Keratinocyte (primary cell): ENCODE data around the gene COL21A1. TPM values are rescaled to one million over a fixed set of nuclear protein-coding genes. Genes with fewer than 3 reads are reported as not detected.
A peak's percentile ranks its signal among the peaks of the same experiment; 100 is the strongest.

Experiments
- DNase-seq: peaks from one replicate; pipeline ENCODE4 v3.0.0-alpha.2; 2011; ENCODE audit warnings: low read depth, missing footprints, low spot score
- FAIRE-seq: peaks from 2 replicates; lab custom pipeline; 2011; peaks lifted over from hg19 to GRCh38; lab: Jason Lieb, UNC
- H2AFZ ChIP-seq: 2 replicates; pipeline ENCODE4 v1.6.0; 2012; ENCODE audit warnings: low read length, control low read depth, inconsistent platforms; ENCODE audit not compliant: control insufficient read depth
- H3K27ac ChIP-seq: 2 replicates; pipeline ENCODE4 v1.5.1; 2011; ENCODE audit warnings: low read length; ENCODE audit not compliant: control insufficient read depth, insufficient read depth
- H3K27me3 ChIP-seq: 3 replicates; pipeline ENCODE4 v1.6.0; 2011; ENCODE audit warnings: low read length; ENCODE audit not compliant: control insufficient read depth, insufficient read depth; ENCODE audit errors: extremely low read depth
- H3K36me3 ChIP-seq, 2 experiments: 2 replicates in 1 of 2; 3 replicates in 1 of 2; pipeline ENCODE4 v1.5.1; 2011; ENCODE audit warnings: low read length in 2 of 2, mild to moderate bottlenecking in 1 of 2; ENCODE audit not compliant: control insufficient read depth in 2 of 2, insufficient read depth in 2 of 2; ENCODE audit errors: extremely low read depth in 1 of 2
- H3K4me1 ChIP-seq: 3 replicates; pipeline ENCODE4 v1.5.1; 2011; ENCODE audit warnings: low read length; ENCODE audit not compliant: control insufficient read depth, insufficient read depth; ENCODE audit errors: extremely low read depth
- H3K4me2 ChIP-seq: 3 replicates; pipeline ENCODE4 v1.6.0; 2011; ENCODE audit warnings: low read depth, low read length; ENCODE audit not compliant: control insufficient read depth, insufficient read depth; ENCODE audit errors: extremely low read depth
- H3K4me3 ChIP-seq, 3 experiments: fragments of 200-600 bp in 1 of 3; sonication (generic) in 1 of 3; 2 replicates in 2 of 3; 3 replicates in 1 of 3; pipeline ENCODE4 v1.5.1; 2011 to 2016; ENCODE audit warnings: low read length in 3 of 3, mild to moderate bottlenecking in 3 of 3, control low read depth in 2 of 3, inconsistent platforms in 1 of 3, low read depth in 1 of 3, mixed read lengths in 1 of 3, mixed run types in 1 of 3, moderate library complexity in 1 of 3; ENCODE audit not compliant: control insufficient read depth in 2 of 3, insufficient read depth in 2 of 3; ENCODE audit errors: extremely low read depth in 1 of 3
- H3K79me2 ChIP-seq: 2 replicates; pipeline ENCODE4 v1.6.0; 2012; ENCODE audit warnings: low read length; ENCODE audit not compliant: control insufficient read depth, insufficient read depth
- H3K9ac ChIP-seq: 3 replicates; pipeline ENCODE4 v1.6.0; 2011; ENCODE audit warnings: low read length; ENCODE audit not compliant: control insufficient read depth, insufficient read depth; ENCODE audit errors: extremely low read depth
- H3K9me1 ChIP-seq: 3 replicates; pipeline ENCODE4 v1.6.0; 2011; ENCODE audit warnings: low read length; ENCODE audit not compliant: control insufficient read depth, insufficient read depth; ENCODE audit errors: extremely low read depth
- H3K9me3 ChIP-seq: 2 replicates; pipeline ENCODE4 v1.5.1; 2012; ENCODE audit warnings: low read depth, low read length; ENCODE audit not compliant: control insufficient read depth
- H4K20me1 ChIP-seq: 3 replicates; pipeline ENCODE4 v1.6.0; 2011; ENCODE audit warnings: low read length; ENCODE audit not compliant: control insufficient read depth, insufficient read depth; ENCODE audit errors: extremely low read depth
- CTCF ChIP-seq, 3 experiments: IDR thresholded peaks in 1 of 3; conservative IDR thresholded peaks in 1 of 3; optimal IDR thresholded peaks in 1 of 3; 2 replicates in 2 of 3; 3 replicates in 1 of 3; pipeline versions ENCODE3 to v1.5.1; 2011; ENCODE audit warnings: low read length in 3 of 3, mild to moderate bottlenecking in 3 of 3, moderate library complexity in 2 of 3, control low read depth in 1 of 3, inconsistent platforms in 1 of 3; ENCODE audit not compliant: insufficient read depth in 2 of 3; ENCODE audit errors: extremely low read depth in 1 of 3
- EZH2 ChIP-seq: IDR thresholded peaks from one replicate; pipeline ENCODE4 v1.6.1; 2012; ENCODE audit warnings: inconsistent platforms, mild to moderate bottlenecking, low read length, moderate library complexity
- dilution Hi-C: fragments of 300-500 bp; cut with MboI; formaldehyde crosslinking; loops from one replicate; pipeline ENCODE4 v1.7.0; 2020; ENCODE audit warnings: low sequenced_read_pairs; ENCODE audit not compliant: extremely low pct_ligation_motif_present
- polyA plus RNA-seq, 5 experiments: library from polyadenylated mRNA; depleted of rRNA in 3 of 5; stranded (reverse) in 3 of 5; stranded (forward) in 1 of 5; unstranded in 1 of 5; fragments of >200 nt; gene quantifications; 1 replicate in 1 of 5; 2 replicates in 3 of 5; 3 replicates in 1 of 5; pipeline versions ENCODE4 v1.2.1 to v1.2.3, GENCODE V29; 2011 to 2012; ENCODE audit warnings: missing spikeins in 2 of 5, low read depth in 1 of 5, low replicate concordance in 1 of 5

COL21A1 gene
- polyA plus RNA-seq, 1 donor (not counting 4 experiments of a cell fraction or from before 2014, with no cell fraction given): 0.16 TPM

- no peak overlapping the region for H2AFZ ChIP-seq
- H3K4me2 ChIP-seq: no peak overlapping the region
- no peaks in the 10 kb centered on the region for H3K9me3 ChIP-seq
- no peak overlapping the region for H3K9ac ChIP-seq
- H4K20me1 ChIP-seq: no peaks in the 10 kb centered on the region
- no peak overlapping the region for H3K4me3 ChIP-seq
- dilution Hi-C loops: no loop called here
- H3K36me3 ChIP-seq: no peaks in the 10 kb centered on the region
- no peaks in the 10 kb centered on the region for H3K27me3 ChIP-seq
- H3K79me2 ChIP-seq: no peaks in the 10 kb centered on the region
- DNase-seq: no peak
- peaks cover 3% of the 10 kb centered on the region for H3K4me1 ChIP-seq
- peak; percentile 9 for FAIRE-seq
- H3K9me1 ChIP-seq: no peaks in the 10 kb centered on the region
- no peak overlapping the region for H3K27ac ChIP-seq
- TF ChIP-seq CTCF (optimal IDR thresholded peaks at IDR 0.05 in 1 of 3, IDR thresholded peaks at IDR 0.05 in 1 of 3, conservative IDR thresholded peaks at IDR 0.05 in 1 of 3; ENCODE audit: extremely low read depth in 1 of 3, insufficient read depth in 2 of 3, low read length in 3 of 3) (no peak), EZH2 (no peak)
Measured at GRCh38 chr6:56096946-56097621, 150.3 kb downstream of the COL21A1 start.

GRCh38 chr6:56096541-56096940 lies 150.8 kb downstream of the COL21A1 start:
- H3K9ac ChIP-seq: no peak overlapping the region
- no peak overlapping the region for H3K27ac ChIP-seq
- H3K79me2 ChIP-seq: no peaks in the 10 kb centered on the region
- no peaks in the 10 kb centered on the region for H4K20me1 ChIP-seq
- no peak overlapping the region for H3K4me2 ChIP-seq
- TF ChIP-seq EZH2 (no peak), CTCF (optimal IDR thresholded peaks at IDR 0.05 in 1 of 3, IDR thresholded peaks at IDR 0.05 in 1 of 3, conservative IDR thresholded peaks at IDR 0.05 in 1 of 3; ENCODE audit: extremely low read depth in 1 of 3, insufficient read depth in 2 of 3, low read length in 3 of 3) (no peak)
- no peak overlapping the region for H3K4me3 ChIP-seq
- DNase-seq: no peak
- FAIRE-seq: no peak
- no peaks in the 10 kb centered on the region for H3K36me3 ChIP-seq
- H3K9me1 ChIP-seq: no peaks in the 10 kb centered on the region
- H2AFZ ChIP-seq: no peak overlapping the region
- peaks cover 3% of the 10 kb centered on the region for H3K4me1 ChIP-seq
- dilution Hi-C loops: no loop called here
- no peaks in the 10 kb centered on the region for H3K9me3 ChIP-seq
- H3K27me3 ChIP-seq: no peaks in the 10 kb centered on the region
